B cell (primary cell): Measurements from ENCODE around the gene IMMP2L. TPM values are rescaled to one million over a fixed set of nuclear protein-coding genes. Genes with fewer than 3 reads are reported as not detected.

Source experiments
- ATAC-seq: fragments of 200-7000 bp; cut with Tn5 transposase; one replicate; pipeline ENCODE4 v1.10.0; 2021; ENCODE audit warnings: low read depth, mild to moderate bottlenecking, moderate number of reproducible peaks, moderate library complexity
- CTCF ChIA-PET: fragments of 350-600 bp; sonication (Branson Sonifier 250); formaldehyde crosslinking; loops from one replicate; lab custom pipeline; 2021; ENCODE audit warnings: antibody characterized with exemption, inconsistent platforms; lab: Charles Lee
- POLR2A ChIA-PET: fragments of 350-600 bp; sonication (Branson Sonifier 250); formaldehyde crosslinking; loops from one replicate; lab custom pipeline; 2021; ENCODE audit warnings: antibody characterized with exemption; lab: Charles Lee
- DNase-seq: peaks from one replicate; pipeline ENCODE4 v3.0.0; 2013
- H2AFZ ChIP-seq: 2 replicates; pipeline ENCODE4 v1.6.1; 2012; ENCODE audit warnings: mild to moderate bottlenecking, low read depth, low read length; ENCODE audit not compliant: insufficient read depth, poor library complexity, severe bottlenecking
- H3K27ac ChIP-seq, 2 donors: 1 replicate in 1 of 2; 2 replicates in 1 of 2; pipeline ENCODE4 v1.5.1; 2012 to 2013; ENCODE audit warnings: low read length in 2 of 2, mild to moderate bottlenecking in 2 of 2, moderate library complexity in 1 of 2
- H3K27me3 ChIP-seq, 4 experiments: fragments of 200-600 bp in 1 of 4; sonication (generic) in 1 of 4; replicated peaks in 1 of 4; 1 replicate in 2 of 4; 2 replicates in 2 of 4; pipeline versions ENCODE4 v1.6.1 to v1.7.0; 2013 to 2016; ENCODE audit warnings: low read length in 3 of 4, mild to moderate bottlenecking in 2 of 4, mixed read lengths in 1 of 4, moderate library complexity in 1 of 4; ENCODE audit not compliant: insufficient read depth in 4 of 4, control insufficient read depth in 3 of 4; ENCODE audit errors: control extremely low read depth in 1 of 4
- H3K36me3 ChIP-seq, 2 experiments: replicated peaks in 1 of 2; 1 replicate in 1 of 2; 2 replicates in 1 of 2; pipeline versions ENCODE4 v1.6.1 to v1.7.1; 2013; ENCODE audit warnings: low read length in 1 of 2; ENCODE audit not compliant: insufficient read depth in 2 of 2, control insufficient read depth in 1 of 2; ENCODE audit errors: control extremely low read depth in 1 of 2, extremely low read depth in 1 of 2
- H3K4me1 ChIP-seq, 2 donors: fragments of 200-600 bp in 1 of 2; sonication (generic) in 1 of 2; 1 replicate in 1 of 2; 2 replicates in 1 of 2; pipeline versions ENCODE4 v1.5.1 to v1.6.1; 2013 to 2017; ENCODE audit warnings: low read length in 2 of 2; ENCODE audit not compliant: control insufficient read depth in 2 of 2, insufficient read depth in 2 of 2
- H3K4me2 ChIP-seq: replicated peaks from 2 replicates; pipeline ENCODE3; 2012; ENCODE audit warnings: mild to moderate bottlenecking, low read depth, low read length; ENCODE audit not compliant: poor library complexity, severe bottlenecking
- H3K4me3 ChIP-seq, 5 experiments: fragments of 200-600 bp in 1 of 5; sonication (generic) in 1 of 5; 1 replicate in 3 of 5; 2 replicates in 2 of 5; pipeline versions ENCODE4 v1.5.1 to v1.7.0; 2011 to 2016; ENCODE audit warnings: low read length in 4 of 5, mild to moderate bottlenecking in 4 of 5, low read depth in 2 of 5, control low read depth in 1 of 5, moderate library complexity in 1 of 5; ENCODE audit not compliant: insufficient read depth in 1 of 5; ENCODE audit errors: control extremely low read depth in 1 of 5, extremely low read depth in 1 of 5
- H3K79me2 ChIP-seq: fragments of 200-600 bp; sonication (generic); one replicate; pipeline ENCODE4 v1.6.0; 2016; ENCODE audit warnings: low read length; ENCODE audit not compliant: control insufficient read depth, insufficient read depth
- H3K9ac ChIP-seq: fragments of 200-600 bp; sonication (generic); 2 replicates; pipeline ENCODE4 v1.6.1; 2017; ENCODE audit warnings: mild to moderate bottlenecking, low read length, moderate library complexity
- H3K9me3 ChIP-seq, 3 donors: one replicate each; pipeline versions ENCODE4 v1.6.1 to v1.7.1; 2013; ENCODE audit warnings: low read length in 2 of 3; ENCODE audit not compliant: control insufficient read depth in 2 of 3, insufficient read depth in 1 of 3; ENCODE audit errors: control extremely low read depth in 1 of 3
- H4K20me1 ChIP-seq: 2 replicates; pipeline ENCODE4 v1.6.0; 2012; ENCODE audit warnings: mild to moderate bottlenecking, low read length; ENCODE audit not compliant: insufficient read depth, control insufficient read depth, poor library complexity, severe bottlenecking
- H3K27ac Mint-ChIP-seq: one replicate; pipeline ENCODE4 v1.8.0; 2021; ENCODE audit warnings: mixed read lengths
- H3K27me3 Mint-ChIP-seq: one replicate; pipeline ENCODE4 v1.8.0; 2021; ENCODE audit warnings: mixed read lengths
- H3K4me1 Mint-ChIP-seq: one replicate; pipeline ENCODE4 v1.8.0; 2021; ENCODE audit warnings: mixed read lengths
- H3K4me3 Mint-ChIP-seq: one replicate; pipeline ENCODE4 v1.8.0; 2021; ENCODE audit warnings: mixed read lengths
- H3K9me3 Mint-ChIP-seq: one replicate; pipeline ENCODE4 v1.8.0; 2022; ENCODE audit warnings: mixed read lengths; ENCODE audit not compliant: insufficient read depth
- EZH2 ChIP-seq: IDR thresholded peaks from 2 replicates; pipeline ENCODE4 v1.6.1; 2012; ENCODE audit warnings: borderline replicate concordance, low read depth, mild to moderate bottlenecking, moderate library complexity, low read length; ENCODE audit not compliant: insufficient read depth, poor library complexity, severe bottlenecking
- WGBS: methylation state at CpG from one replicate; pipeline ENCODE4 v1.1.5; 2013; ENCODE audit warnings: missing lambda C conversion rate; ENCODE audit not compliant: insufficient coverage; 5-methylcytosine and 5-hydroxymethylcytosine counted together
- intact Hi-C: fragments of 100-400 bp; cut with micrococcal nuclease; formaldehyde crosslinking; loops from one replicate; pipeline ENCODE4 v1.10.0; 2022
- polyA plus RNA-seq: library from polyadenylated mRNA; depleted of rRNA; stranded (reverse); fragments of >200 nt; gene quantifications from 2 replicates; pipeline ENCODE4 v1.2.3, GENCODE V29; 2012
- total RNA-seq, 2 donors: library from RNA; stranded (reverse); fragments of 120-200 nt in 1 of 2; gene quantifications; 1 replicate in 1 of 2; 2 replicates in 1 of 2; pipeline versions ENCODE4 v1.2.3 to v1.2.4, GENCODE V29; 2013 to 2022
- TF ChIP-seq, protein P1 (sequence below): fragments of 200-600 bp; IDR thresholded peaks from one replicate; pipeline ENCODE4 v1.8.0; 2022; ENCODE audit warnings: antibody characterized with exemption, mild to moderate bottlenecking

IMMP2L gene
- total and polyA plus RNA-seq, 2 donors (not counting 1 experiment from before 2014, with no cell fraction given), result 3.8 to 34.2 TPM

DNA sequence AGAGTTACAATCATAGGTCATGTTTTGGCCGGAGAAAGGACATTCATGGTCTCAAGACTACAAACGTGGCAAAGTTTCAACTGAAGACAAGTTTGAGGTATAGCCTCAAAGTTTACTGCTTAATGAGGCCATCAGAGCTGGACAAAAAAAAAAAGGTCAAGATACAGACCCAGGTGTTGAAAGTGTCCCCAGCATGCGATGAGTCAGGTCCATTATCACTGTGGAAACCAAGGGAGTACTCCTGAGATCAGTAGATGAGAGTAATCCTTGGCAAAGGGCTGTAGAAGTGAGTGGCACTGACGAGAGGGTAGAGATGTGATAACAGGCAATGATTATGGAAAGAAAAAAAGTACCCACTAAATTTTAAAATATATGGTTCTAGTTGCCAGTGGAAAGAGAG, 551.5 kb downstream of the IMMP2L start:
- Histone ChIP-seq H4K20me1 (no peaks in the 10 kb centered on the region), H3K36me3 (no peaks in the 10 kb centered on the region), H3K4me1 (peaks cover 13 to 14% of the 10 kb centered on the region in 2 donors), H3K27me3 (no peaks in the 10 kb centered on the region), H3K4me2 (no peak overlapping the region), H2AFZ (no peak overlapping the region), H3K9me3 (no peaks in the 10 kb centered on the region), H3K79me2 (no peaks in the 10 kb centered on the region), H3K27ac (no peak overlapping the region), H3K9ac (no peak overlapping the region), H3K4me3 (no peak overlapping the region)
- ATAC-seq, result no peak
- Mint-ChIP-seq H3K4me3 (no peak overlapping the region), H3K27me3 (no peaks in the 10 kb centered on the region), H3K27ac (no peak overlapping the region), H3K4me1 (peaks cover 25% of the 10 kb centered on the region), H3K9me3 (no peaks in the 10 kb centered on the region)
- intact Hi-C loops, result no loop called here
- CTCF ChIA-PET, result no interaction called here
- POLR2A ChIA-PET, result no interaction called here
- 95% methylated on average over 3 of the region's 4 CpGs for WGBS
- DNase-seq, result no peak
- TF ChIP-seq, protein P1, sequence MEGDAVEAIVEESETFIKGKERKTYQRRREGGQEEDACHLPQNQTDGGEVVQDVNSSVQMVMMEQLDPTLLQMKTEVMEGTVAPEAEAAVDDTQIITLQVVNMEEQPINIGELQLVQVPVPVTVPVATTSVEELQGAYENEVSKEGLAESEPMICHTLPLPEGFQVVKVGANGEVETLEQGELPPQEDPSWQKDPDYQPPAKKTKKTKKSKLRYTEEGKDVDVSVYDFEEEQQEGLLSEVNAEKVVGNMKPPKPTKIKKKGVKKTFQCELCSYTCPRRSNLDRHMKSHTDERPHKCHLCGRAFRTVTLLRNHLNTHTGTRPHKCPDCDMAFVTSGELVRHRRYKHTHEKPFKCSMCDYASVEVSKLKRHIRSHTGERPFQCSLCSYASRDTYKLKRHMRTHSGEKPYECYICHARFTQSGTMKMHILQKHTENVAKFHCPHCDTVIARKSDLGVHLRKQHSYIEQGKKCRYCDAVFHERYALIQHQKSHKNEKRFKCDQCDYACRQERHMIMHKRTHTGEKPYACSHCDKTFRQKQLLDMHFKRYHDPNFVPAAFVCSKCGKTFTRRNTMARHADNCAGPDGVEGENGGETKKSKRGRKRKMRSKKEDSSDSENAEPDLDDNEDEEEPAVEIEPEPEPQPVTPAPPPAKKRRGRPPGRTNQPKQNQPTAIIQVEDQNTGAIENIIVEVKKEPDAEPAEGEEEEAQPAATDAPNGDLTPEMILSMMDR, result no peak
- no peak for TF ChIP-seq EZH2

- no peaks in the 10 kb centered on the region for H3K27me3 ChIP-seq
- no peak overlapping the region for H3K9ac ChIP-seq
- no peak overlapping the region for H2AFZ ChIP-seq
- H3K4me1 ChIP-seq, result peaks cover 13 to 14% of the 10 kb centered on the region in 2 donors
- WGBS, result 50% methylated on average over 1 of the region's 1 CpG
- peaks cover 22% of the 10 kb centered on the region for H3K4me1 Mint-ChIP-seq
- no peaks in the 10 kb centered on the region for H3K36me3 ChIP-seq
- no peaks in the 10 kb centered on the region for H4K20me1 ChIP-seq
- TF ChIP-seq EZH2, result no peak
- TF ChIP-seq, protein P1, result no peak
- H3K79me2 ChIP-seq, result no peaks in the 10 kb centered on the region
- H3K4me3 Mint-ChIP-seq, result no peak overlapping the region
- intact Hi-C loops, result no loop called here
- no peak overlapping the region for H3K27ac Mint-ChIP-seq
- POLR2A ChIA-PET, result no interaction called here
- ATAC-seq (no peak), DNase-seq (no peak)
- CTCF ChIA-PET, result no interaction called here
- no peaks in the 10 kb centered on the region for H3K9me3 ChIP-seq
- H3K9me3 Mint-ChIP-seq, result no peaks in the 10 kb centered on the region
- no peak overlapping the region for H3K4me2 ChIP-seq
- no peaks in the 10 kb centered on the region for H3K27me3 Mint-ChIP-seq
- no peak overlapping the region for H3K27ac ChIP-seq
- H3K4me3 ChIP-seq, result no peak overlapping the region
Measured at GRCh38 chr7:111009526-111010040, 552.7 kb downstream of the IMMP2L start.
